MCF 10A (cell line): ENCODE measurements around the gene ELL. TPM values are rescaled to one million over a fixed set of nuclear protein-coding genes. Genes with fewer than 3 reads are reported as not detected.
"Not testable (repeated sequence)": the region's sequence is repeated elsewhere in the genome, so short reads cannot be mapped to it uniquely, and the experiment has no call there.

ENCODE experiments used
- BruUV-seq: library from RNA; stranded (reverse); fragments of 400-500 nt; replicated peaks from 2 replicates; lab custom pipeline; 2021; lab: Mats Ljungman, UMichigan
- CTCF ChIA-PET: fragments of 300-600 bp; sonication (Branson Sonifier 250); formaldehyde crosslinking; extraction: SDS; loops from one replicate; lab custom pipeline; 2021; ENCODE audit warnings: antibody characterized with exemption, inconsistent platforms; lab: Yijun Ruan, JAX
- POLR2A ChIA-PET: fragments of 300-600, 350-650 bp; sonication (Branson Sonifier 250); formaldehyde crosslinking; extraction: SDS; loops from one replicate; lab custom pipeline; 2020; ENCODE audit warnings: antibody characterized with exemption, inconsistent platforms; lab: Yijun Ruan, JAX
- DNase-seq: peaks from one replicate; pipeline ENCODE4 v3.0.0-alpha.2; 2018; ENCODE audit not compliant: unreplicated experiment
- H3K27ac Mint-ChIP-seq: one replicate; pipeline ENCODE4 v1.8.0; 2022; ENCODE audit warnings: mild to moderate bottlenecking, low read depth, mixed read lengths; ENCODE audit not compliant: unreplicated experiment
- H3K27me3 Mint-ChIP-seq: one replicate; pipeline ENCODE4 v1.8.0; 2022; ENCODE audit warnings: mixed read lengths; ENCODE audit not compliant: insufficient read depth, unreplicated experiment
- H3K36me3 Mint-ChIP-seq: one replicate; pipeline ENCODE4 v1.8.0; 2022; ENCODE audit warnings: mild to moderate bottlenecking, moderate library complexity, mixed read lengths; ENCODE audit not compliant: insufficient read depth, unreplicated experiment
- H3K4me1 Mint-ChIP-seq: one replicate; pipeline ENCODE4 v1.8.0; 2022; ENCODE audit warnings: mixed read lengths; ENCODE audit not compliant: insufficient read depth, unreplicated experiment
- H3K4me3 Mint-ChIP-seq: one replicate; pipeline ENCODE4 v1.8.0; 2022; ENCODE audit warnings: mild to moderate bottlenecking, moderate library complexity, mixed read lengths; ENCODE audit not compliant: unreplicated experiment
- H3K9me3 Mint-ChIP-seq: one replicate; pipeline ENCODE4 v1.8.0; 2022; ENCODE audit warnings: mixed read lengths; ENCODE audit not compliant: unreplicated experiment
- CTCF ChIP-seq: fragments of 200-600 bp; IDR thresholded peaks from one replicate; pipeline ENCODE4 v1.8.0; 2022; ENCODE audit warnings: antibody characterized with exemption, mild to moderate bottlenecking; ENCODE audit not compliant: unreplicated experiment
- intact Hi-C: fragments of 100-400 bp; cut with micrococcal nuclease; formaldehyde crosslinking; loops from 2 replicates; pipeline ENCODE4 v1.14.1; 2022
- total RNA-seq: library from RNA; stranded (reverse); gene quantifications from 2 replicates; pipeline ENCODE4 v1.2.3, GENCODE V29; 2022

Gene ELL
- total RNA-seq, 1 experiment from 2014 or later, result 22.4 TPM

DNA sequence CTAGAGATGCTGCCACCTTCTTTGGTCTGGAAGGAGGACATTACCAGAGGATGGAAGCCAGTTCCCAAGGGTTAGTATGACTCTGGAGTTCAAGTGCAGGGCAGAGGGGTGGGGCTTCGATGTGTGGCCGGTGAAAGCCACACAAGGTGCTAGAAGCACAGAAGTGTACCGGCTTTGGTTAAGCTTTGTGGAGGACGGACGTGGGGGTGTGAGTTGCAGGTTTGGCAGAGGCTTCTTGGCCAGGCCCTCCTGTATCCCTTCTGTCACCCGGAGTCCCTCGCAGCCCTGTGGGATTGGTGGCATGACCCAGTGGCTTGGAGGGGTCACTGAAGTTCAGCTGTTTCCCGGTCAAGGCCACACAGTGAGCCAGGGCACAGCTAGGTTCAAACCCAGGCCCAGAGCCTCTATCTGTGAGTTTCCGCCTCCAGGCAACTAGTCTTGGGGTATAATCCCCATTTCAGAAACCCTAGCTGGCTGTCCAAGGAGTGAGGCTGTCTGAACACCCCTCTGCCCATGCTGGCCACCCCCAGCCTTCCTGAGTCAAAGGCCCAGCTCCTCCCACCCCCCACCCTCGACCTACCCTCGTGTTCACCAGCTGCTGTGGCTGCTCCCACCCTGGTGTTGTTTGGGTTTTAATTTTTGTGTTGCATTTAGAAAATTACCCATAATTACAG, 107.2 kb downstream of the ELL start:
- TF ChIP-seq CTCF, result no peak
- Mint-ChIP-seq H3K36me3 (no peaks in the 10 kb centered on the region), H3K4me3 (no peak overlapping the region), H3K9me3 (no peaks in the 10 kb centered on the region), H3K4me1 (peaks cover 16% of the 10 kb centered on the region), H3K27me3 (no peaks in the 10 kb centered on the region), H3K27ac (no peak overlapping the region)
- CTCF ChIA-PET, result interaction anchor here (0.5 to 6.7 kb wide), 11 partner anchors 16 to 208 kb away, joined by 3 to 118 read pairs (median 3); partner anchors contain the start of gene GDF15
- POLR2A ChIA-PET, result interaction anchor here (0.7 kb wide), 2 partner anchors 37 to 133 kb away, joined by 3 to 4 read pairs; partner anchors contain the start of gene JUND
- DNase-seq, result no peak
- no TSS peak for BruUV-seq
- intact Hi-C loops, result no loop called here

DNA sequence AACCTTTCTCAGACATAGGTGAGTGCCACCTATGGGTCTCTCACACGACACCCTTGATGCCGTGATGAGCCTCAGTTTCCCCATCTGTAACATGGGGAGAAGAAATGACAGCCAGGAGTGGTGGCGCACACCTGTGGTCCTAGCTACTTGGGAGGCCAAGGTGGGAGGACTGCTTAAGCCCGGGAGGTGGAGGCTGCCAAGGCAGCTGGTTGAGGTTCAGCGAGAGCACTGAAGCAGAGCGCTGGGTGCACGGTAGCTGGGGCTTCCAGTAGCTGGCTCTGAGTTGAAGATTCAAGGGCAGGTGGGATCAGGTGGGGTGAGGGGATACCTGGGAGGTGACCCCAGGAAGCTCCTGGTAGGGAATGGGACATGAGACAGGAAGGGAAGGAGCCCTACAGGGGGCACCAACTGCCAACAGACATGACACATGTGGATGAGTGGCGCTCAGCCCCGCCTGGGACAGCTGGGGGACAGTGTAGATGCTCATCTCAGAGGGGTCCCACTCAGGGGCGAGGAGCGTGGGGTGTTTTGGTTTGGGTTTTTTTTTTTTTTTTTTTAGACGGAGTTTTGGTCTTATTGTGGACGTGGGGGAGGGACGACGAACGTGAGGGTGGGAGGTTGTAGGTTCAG, 109.1 kb downstream of the ELL start:
- H3K9me3 Mint-ChIP-seq, result no peaks in the 10 kb centered on the region
- no peak overlapping the region for H3K27ac Mint-ChIP-seq
- peaks cover 6% of the 10 kb centered on the region for H3K4me1 Mint-ChIP-seq
- DNase-seq, result no peak
- no peaks in the 10 kb centered on the region for H3K36me3 Mint-ChIP-seq
- ChIA-PET POLR2A (no interaction called here), CTCF (interaction anchor here (0.5 to 6.7 kb wide), 14 partner anchors 11 to 161 kb away, joined by 3 to 118 read pairs (median 4); partner anchors contain the start of gene GDF15)
- BruUV-seq, result no TSS peak
- H3K4me3 Mint-ChIP-seq, result no peak overlapping the region
- intact Hi-C loops, result no loop called here
- TF ChIP-seq CTCF, result no peak
- no peaks in the 10 kb centered on the region for H3K27me3 Mint-ChIP-seq

DNA sequence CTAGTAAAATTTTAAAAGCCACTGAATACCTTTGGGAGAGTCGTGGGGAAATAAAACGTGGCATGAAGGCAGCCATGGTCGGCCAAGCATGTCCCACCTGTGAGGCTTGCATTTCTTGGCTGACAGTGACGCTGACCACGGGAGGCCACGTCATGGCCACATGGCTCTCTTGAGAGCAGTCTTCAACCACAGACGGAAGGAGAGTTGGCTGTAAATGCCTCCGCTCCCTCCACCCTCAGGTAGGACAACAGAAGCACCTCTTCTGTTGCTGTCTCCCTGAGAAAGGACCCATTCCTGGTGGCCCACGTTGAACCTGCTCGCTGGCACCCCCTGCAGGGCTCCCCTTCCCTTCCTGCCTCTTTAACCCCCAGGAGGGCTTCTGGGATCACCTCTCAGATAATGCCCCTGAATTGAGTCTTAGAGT, 113.8 kb downstream of the ELL start:
- intact Hi-C loops, result no loop called here
- H3K4me1 Mint-ChIP-seq, result peaks cover 6% of the 10 kb centered on the region
- H3K27me3 Mint-ChIP-seq, result no peaks in the 10 kb centered on the region
- TF ChIP-seq CTCF, result no peak
- CTCF ChIA-PET, result no interaction called here
- H3K9me3 Mint-ChIP-seq, result no peaks in the 10 kb centered on the region
- no peak for DNase-seq
- H3K4me3 Mint-ChIP-seq, result no peak overlapping the region
- no TSS peak for BruUV-seq
- no peaks in the 10 kb centered on the region for H3K36me3 Mint-ChIP-seq
- POLR2A ChIA-PET, result interaction anchor here (0.7 kb wide), 1 partner anchor 556 kb away, joined by 4 read pairs; no protein-coding TSS in a partner anchor
- no peak overlapping the region for H3K27ac Mint-ChIP-seq

- H3K9me3 Mint-ChIP-seq, result no peaks in the 10 kb centered on the region
- CTCF ChIA-PET, result interaction anchor here (0.7 to 2.6 kb wide), 3 partner anchors 18 to 1149 kb away, joined by 3 to 12 read pairs (median 3); no protein-coding TSS in a partner anchor
These were observed 115.1 kb downstream of the ELL start for GRCh38 chr19:18406749-18407148.

DNA sequence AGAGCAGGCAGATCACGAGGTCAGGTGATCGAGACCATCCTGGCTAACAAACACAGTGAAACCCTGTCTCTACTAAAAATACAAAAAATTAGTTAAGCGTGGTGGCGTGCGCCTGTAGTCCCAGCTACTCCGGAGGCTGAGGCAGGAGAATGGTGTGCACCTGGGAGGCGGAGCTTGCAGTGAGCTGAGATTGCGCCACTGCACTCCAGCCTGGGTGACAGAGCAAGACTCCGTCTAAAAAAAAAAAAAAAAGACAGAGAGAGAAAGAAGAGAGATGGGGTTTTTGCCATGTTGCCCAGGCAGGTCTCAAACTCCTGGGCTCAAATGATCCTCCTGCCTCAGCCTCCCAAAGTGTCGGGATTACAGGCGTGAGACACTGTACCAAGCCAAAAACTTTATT, 116.1 kb downstream of the ELL start:
- CTCF ChIA-PET, result interaction anchor here (2.6 kb wide), 1 partner anchor 17 kb away, joined by 12 read pairs; no protein-coding TSS in a partner anchor
- intact Hi-C loops, BruUV-seq, DNase-seq, H3K36me3 Mint-ChIP-seq, H3K4me3 Mint-ChIP-seq, H3K27me3 Mint-ChIP-seq, POLR2A ChIA-PET, H3K9me3 Mint-ChIP-seq, H3K27ac Mint-ChIP-seq: not testable (repeated sequence)
- peaks cover 11% of the 10 kb centered on the region for H3K4me1 Mint-ChIP-seq

More at GRCh38 chr19:18406749-18407148, 115.1 kb downstream of the ELL start:
- Mint-ChIP-seq H3K4me3 (no peak overlapping the region), H3K27me3 (no peaks in the 10 kb centered on the region), H3K4me1 (peaks cover 9% of the 10 kb centered on the region), H3K27ac (no peak overlapping the region), H3K36me3 (no peaks in the 10 kb centered on the region)
- no TSS peak for BruUV-seq
- DNase-seq, result no peak
- intact Hi-C loops, result no loop called here
- POLR2A ChIA-PET, result no interaction called here
- TF ChIP-seq CTCF, result no peak
